Trophoblast cell (in vitro differentiated cells and primary cell): ENCODE measurements around the gene CACNA1B.
"Not testable (repeated sequence)": the region's sequence is repeated elsewhere in the genome, so short reads cannot be mapped to it uniquely, and the experiment has no call there.

Experiments
- DNase-seq, 2 donors: peaks; one replicate each; pipeline ENCODE4 v3.0.0-alpha.2; 2016
- H2AFZ ChIP-seq: 2 replicates; pipeline ENCODE4 v1.6.1; 2013; ENCODE audit warnings: low read length, moderate library complexity, mild to moderate bottlenecking; ENCODE audit not compliant: insufficient read depth, poor library complexity
- H2AK5ac ChIP-seq: 2 replicates; pipeline ENCODE4 v1.6.1; 2013; ENCODE audit warnings: mild to moderate bottlenecking, low read length
- H2BK120ac ChIP-seq: 2 replicates; pipeline ENCODE4 v1.6.1; 2013; ENCODE audit warnings: low read length, mild to moderate bottlenecking, moderate library complexity; ENCODE audit not compliant: insufficient read depth, poor library complexity
- H2BK12ac ChIP-seq: 2 replicates; pipeline ENCODE4 v1.6.1; 2013; ENCODE audit warnings: mild to moderate bottlenecking, low read length, moderate library complexity
- H2BK5ac ChIP-seq: 2 replicates; pipeline ENCODE4 v1.6.1; 2013; ENCODE audit warnings: low read length, low read depth, moderate library complexity, mild to moderate bottlenecking; ENCODE audit not compliant: poor library complexity
- H3K14ac ChIP-seq: 2 replicates; pipeline ENCODE4 v1.6.1; 2013; ENCODE audit warnings: mild to moderate bottlenecking, low read length
- H3K18ac ChIP-seq: 2 replicates; pipeline ENCODE4 v1.6.1; 2013; ENCODE audit warnings: mild to moderate bottlenecking, low read length
- H3K23ac ChIP-seq: 2 replicates; pipeline ENCODE4 v1.6.1; 2013; ENCODE audit warnings: low read length
- H3K27ac ChIP-seq: 2 replicates; pipeline ENCODE4 v1.5.1; 2013; ENCODE audit warnings: low read depth, mild to moderate bottlenecking, inconsistent platforms, low read length, moderate library complexity
- H3K27me3 ChIP-seq: 2 replicates; pipeline ENCODE4 v1.6.1; 2013; ENCODE audit warnings: inconsistent platforms, mild to moderate bottlenecking, low read length, moderate library complexity; ENCODE audit not compliant: insufficient read depth
- H3K36me3 ChIP-seq, 2 experiments: 1 replicate in 1 of 2; 2 replicates in 1 of 2; pipeline ENCODE4 v1.6.1; 2013; ENCODE audit warnings: low read length in 2 of 2, mild to moderate bottlenecking in 2 of 2, moderate library complexity in 1 of 2; ENCODE audit not compliant: insufficient read depth in 2 of 2, control insufficient read depth in 1 of 2
- H3K4ac ChIP-seq: 2 replicates; pipeline ENCODE4 v1.6.1; 2013; ENCODE audit warnings: low read depth, mild to moderate bottlenecking, low read length, moderate library complexity
- H3K4me1 ChIP-seq, 2 experiments: 1 replicate in 1 of 2; 2 replicates in 1 of 2; pipeline ENCODE4 v1.6.1; 2013; ENCODE audit warnings: low read length in 2 of 2, mild to moderate bottlenecking in 2 of 2, moderate library complexity in 1 of 2; ENCODE audit not compliant: insufficient read depth in 2 of 2, control insufficient read depth in 1 of 2
- H3K4me2 ChIP-seq: 2 replicates; pipeline ENCODE4 v1.6.1; 2013; ENCODE audit warnings: inconsistent platforms, mild to moderate bottlenecking, low read length, moderate library complexity
- H3K4me3 ChIP-seq: 2 replicates; pipeline ENCODE4 v1.5.1; 2013; ENCODE audit warnings: mild to moderate bottlenecking, low read depth, low read length, inconsistent platforms
- H3K79me1 ChIP-seq: one replicate; pipeline ENCODE4 v1.6.1; 2013; ENCODE audit warnings: low read length
- H3K79me2 ChIP-seq: 2 replicates; pipeline ENCODE4 v1.6.1; 2013; ENCODE audit warnings: low read length, mild to moderate bottlenecking; ENCODE audit not compliant: control insufficient read depth, insufficient read depth, poor library complexity
- H3K9ac ChIP-seq: 2 replicates; pipeline ENCODE4 v1.6.1; 2013; ENCODE audit warnings: mild to moderate bottlenecking, low read length
- H3K9me3 ChIP-seq: 2 replicates; pipeline ENCODE4 v1.6.1; 2013; ENCODE audit warnings: low read depth, mild to moderate bottlenecking, control low read depth, inconsistent platforms, low read length; ENCODE audit not compliant: insufficient read depth
- H4K12ac ChIP-seq: 2 replicates; pipeline ENCODE4 v1.6.1; 2013; ENCODE audit warnings: low read depth, mild to moderate bottlenecking, low read length, moderate library complexity
- H4K8ac ChIP-seq: 2 replicates; pipeline ENCODE4 v1.6.1; 2013; ENCODE audit warnings: low read depth, mild to moderate bottlenecking, low read length, moderate library complexity
- H4K91ac ChIP-seq: one replicate; pipeline ENCODE4 v1.6.1; 2013; ENCODE audit warnings: low read depth, mild to moderate bottlenecking, low read length, moderate library complexity
- WGBS: extraction: QIAGEN DNeasy Blood & Tissue Kit; methylation state at CpG from one replicate; pipeline ENCODE4 v1.1.7; 2013; ENCODE audit warnings: missing lambda C conversion rate; ENCODE audit not compliant: insufficient read length, insufficient coverage; ENCODE audit errors: extremely low coverage; 5-methylcytosine and 5-hydroxymethylcytosine counted together

CACNA1B gene

DNA sequence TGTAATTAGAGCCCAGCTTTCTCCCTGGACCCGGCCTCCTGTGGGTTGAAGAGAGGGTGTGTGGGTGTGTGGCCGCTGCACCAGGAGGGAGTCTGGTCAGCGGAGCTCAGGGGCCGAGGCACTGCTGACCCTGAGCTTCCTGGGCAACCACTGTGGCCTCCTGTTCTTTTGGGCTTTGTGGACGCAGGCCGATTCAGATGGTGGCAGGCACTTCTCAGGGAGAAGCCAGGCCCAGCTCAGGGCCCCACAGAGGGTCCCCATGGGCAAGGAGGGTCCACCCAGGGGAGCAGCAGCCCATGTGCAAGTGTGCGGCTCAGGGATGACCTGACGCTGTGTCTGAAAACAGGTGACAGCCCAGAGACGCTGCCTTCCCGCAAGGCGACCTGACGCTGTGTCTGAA is 11.0 kb downstream of the CACNA1B start:
- DNase-seq, H3K4me2 ChIP-seq, H3K4me3 ChIP-seq, H3K23ac ChIP-seq, H3K9ac ChIP-seq, H2BK5ac ChIP-seq, H3K4ac ChIP-seq, H4K12ac ChIP-seq, H3K14ac ChIP-seq, H2BK120ac ChIP-seq, H3K27me3 ChIP-seq, H3K18ac ChIP-seq, H2AK5ac ChIP-seq, H4K91ac ChIP-seq, H2AFZ ChIP-seq, H3K4me1 ChIP-seq, H4K8ac ChIP-seq, H3K36me3 ChIP-seq, H3K27ac ChIP-seq, H2BK12ac ChIP-seq, H3K79me1 ChIP-seq, H3K79me2 ChIP-seq: not testable (repeated sequence)
- H3K9me3 ChIP-seq: peaks cover 11% of the 10 kb centered on the region
- no CpG with 5 or more reads among the region's 12 CpGs for WGBS

DNA sequence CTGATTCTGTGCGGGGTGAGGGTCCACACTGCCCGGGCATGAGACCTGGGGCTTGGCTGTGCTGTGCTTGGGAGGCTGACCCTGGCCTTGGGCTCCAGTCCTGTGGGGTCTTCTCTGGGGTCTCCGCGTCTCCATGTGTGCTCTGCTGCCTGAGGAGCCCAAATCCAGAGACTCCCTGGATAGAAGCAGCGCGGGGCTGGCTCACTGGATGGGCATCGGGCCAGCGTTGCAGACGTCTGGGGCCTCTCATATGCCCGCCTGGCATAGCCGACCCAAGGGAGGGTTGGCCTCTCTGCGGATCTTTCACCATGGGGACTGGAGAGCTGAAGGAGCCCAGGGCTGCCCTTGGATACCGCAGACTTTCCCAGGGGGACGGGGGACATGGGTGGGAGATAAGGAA is 12.4 kb downstream of the CACNA1B start:
- not testable (repeated sequence) for H2BK12ac ChIP-seq, H3K27me3 ChIP-seq, H2AFZ ChIP-seq, H3K4me2 ChIP-seq, DNase-seq, H3K9ac ChIP-seq, H4K8ac ChIP-seq, H3K4me3 ChIP-seq, H3K4me1 ChIP-seq, H2AK5ac ChIP-seq, H3K27ac ChIP-seq, H3K36me3 ChIP-seq, H4K12ac ChIP-seq, H3K23ac ChIP-seq, H3K14ac ChIP-seq, H3K18ac ChIP-seq, H4K91ac ChIP-seq, H2BK5ac ChIP-seq, H3K79me2 ChIP-seq, H3K4ac ChIP-seq, H3K79me1 ChIP-seq, H2BK120ac ChIP-seq
- H3K9me3 ChIP-seq: peaks cover 11% of the 10 kb centered on the region
- no CpG with 5 or more reads among the region's 14 CpGs for WGBS

DNA sequence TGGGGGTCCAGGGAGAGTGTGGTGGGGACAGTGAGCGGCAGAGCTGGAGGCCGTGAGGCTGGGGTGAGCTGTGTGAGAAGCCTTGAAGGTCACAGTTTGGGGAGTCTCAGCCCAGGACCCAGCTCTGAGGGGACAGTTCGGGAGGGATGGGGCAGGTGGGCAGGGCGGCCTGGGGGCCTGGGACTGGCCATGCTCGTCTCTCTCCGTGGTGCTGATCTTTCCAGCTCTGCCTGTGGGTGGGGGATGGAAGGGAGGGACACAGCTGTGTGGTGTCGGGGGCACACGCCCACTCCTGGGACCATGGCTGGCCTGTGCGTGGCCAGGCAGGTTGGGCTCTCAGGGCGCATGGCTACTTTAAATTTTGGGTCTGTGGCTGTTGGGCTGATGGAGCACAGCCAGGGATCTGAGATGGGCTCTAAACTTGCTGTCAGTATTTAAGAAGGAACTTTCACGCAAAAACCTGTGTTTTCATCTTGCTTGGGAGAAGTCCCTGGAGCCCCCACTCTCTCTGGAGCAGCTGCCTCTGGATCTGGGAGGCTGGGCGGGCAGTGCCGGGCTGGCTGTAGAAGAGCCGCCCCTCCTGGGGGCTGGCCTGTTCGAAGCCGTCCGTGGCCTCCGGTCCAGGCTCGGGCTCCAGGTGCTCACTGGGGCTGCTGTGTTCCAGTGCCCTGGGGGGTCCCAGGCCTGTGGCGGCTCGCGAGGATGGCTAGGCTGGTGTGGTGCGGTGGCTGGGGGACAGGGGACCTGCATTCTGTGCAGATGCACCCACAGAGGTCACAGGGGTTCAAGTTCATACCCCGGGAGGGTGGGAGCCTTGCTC is 13.4 kb downstream of the CACNA1B start:
- H3K79me1 ChIP-seq, H3K27me3 ChIP-seq, H4K91ac ChIP-seq, H2BK12ac ChIP-seq, H3K23ac ChIP-seq, H2AK5ac ChIP-seq, H3K27ac ChIP-seq, H3K36me3 ChIP-seq, H3K18ac ChIP-seq, H3K9ac ChIP-seq, H3K4me1 ChIP-seq, H2BK5ac ChIP-seq, H2BK120ac ChIP-seq, H3K14ac ChIP-seq, H3K4ac ChIP-seq, H4K12ac ChIP-seq, H3K79me2 ChIP-seq, H3K4me2 ChIP-seq, H4K8ac ChIP-seq, H2AFZ ChIP-seq, H3K4me3 ChIP-seq, DNase-seq: not testable (repeated sequence)
- H3K9me3 ChIP-seq: peaks cover 11% of the 10 kb centered on the region
- no CpG with 5 or more reads among the region's 24 CpGs for WGBS

DNA sequence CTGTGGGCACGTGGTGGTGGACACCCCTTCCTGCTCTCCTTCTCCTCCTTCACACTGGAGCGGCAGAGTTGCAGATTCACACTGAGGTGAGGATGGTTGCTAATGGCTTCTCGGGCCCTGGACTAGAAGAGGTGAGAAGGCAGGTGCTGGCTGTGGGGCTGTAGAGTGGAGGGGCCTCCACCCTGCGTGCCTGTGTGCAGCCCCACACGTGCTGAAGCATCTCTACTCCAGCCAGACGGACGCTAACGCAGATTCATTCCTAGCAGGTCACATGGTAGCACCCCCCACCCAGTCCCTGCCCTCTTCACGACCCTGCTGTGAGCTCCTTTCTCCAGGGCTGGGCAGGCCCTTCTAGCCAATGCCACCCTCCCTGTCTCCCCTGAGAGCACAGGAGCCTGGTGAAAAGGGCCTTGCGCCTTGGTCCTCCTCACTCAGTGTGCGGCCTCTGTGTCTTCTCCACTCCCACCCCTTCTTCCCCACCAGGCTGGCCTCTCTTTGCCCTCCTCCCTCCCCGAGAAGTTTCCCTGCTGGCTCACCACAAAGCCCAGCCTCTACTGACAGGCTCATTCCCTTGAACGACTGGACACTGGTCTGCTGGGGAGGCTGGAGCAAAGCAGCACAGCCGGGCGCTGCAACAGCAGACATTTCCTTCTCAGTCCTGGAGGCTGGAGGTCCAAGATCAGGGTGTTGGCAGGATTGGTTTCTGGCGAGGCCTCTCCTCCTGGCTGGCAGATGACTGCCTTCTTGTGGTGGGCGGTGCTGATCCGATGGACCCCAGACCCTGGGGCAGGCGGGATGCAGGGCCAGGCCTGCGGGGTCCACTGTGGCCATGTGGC is 14.2 kb downstream of the CACNA1B start:
- WGBS: no CpG with 5 or more reads among the region's 20 CpGs

More for the DNA sequence above, 14.2 kb downstream of the CACNA1B start:
- H3K4me3 ChIP-seq: no peak overlapping the region
- no peak overlapping the region for H2AFZ ChIP-seq
- H3K23ac ChIP-seq: no peak overlapping the region
- H2BK120ac ChIP-seq: no peak overlapping the region
- no peak overlapping the region for H3K9ac ChIP-seq
- H2AK5ac ChIP-seq: no peak overlapping the region
- H3K4me2 ChIP-seq: no peak overlapping the region
- H2BK5ac ChIP-seq: no peak overlapping the region
- no peak overlapping the region for H3K27ac ChIP-seq
- peaks cover 11% of the 10 kb centered on the region for H3K9me3 ChIP-seq
- H3K14ac ChIP-seq: no peak overlapping the region
- H3K79me2 ChIP-seq: no peaks in the 10 kb centered on the region
- no peak overlapping the region for H4K91ac ChIP-seq
- H2BK12ac ChIP-seq: no peak overlapping the region
- no peak for DNase-seq
- H3K36me3 ChIP-seq: no peaks in the 10 kb centered on the region
- H3K27me3 ChIP-seq: no peaks in the 10 kb centered on the region
- no peaks in the 10 kb centered on the region for H3K79me1 ChIP-seq
- H4K12ac ChIP-seq: no peak overlapping the region
- no peak overlapping the region for H3K18ac ChIP-seq
- no peaks in the 10 kb centered on the region for H3K4me1 ChIP-seq
- no peak overlapping the region for H3K4ac ChIP-seq
- H4K8ac ChIP-seq: no peak overlapping the region
